Activated T-helper 1 cell treated with anti-CD3 and anti-CD28 coated beads, Interleukin-12 subunit alpha, Interleukin-12 subunit beta, Interleukin-2, Interleukin-4 antibody, amounts not matched to agents 30 ng/mL and 10 ng/mL and 1 ng/mL, durations not matched to agents 14 hours and 24 hours and 36 hours (primary cell): ENCODE measurements around the gene NTN3. TPM values are rescaled to one million over a fixed set of nuclear protein-coding genes. Genes with fewer than 3 reads are reported as not detected.

Experiments
- DNase-seq: peaks from one replicate; pipeline ENCODE4 v3.0.0; 2021; ENCODE audit warnings: low spot score
- H3K27ac Mint-ChIP-seq: one replicate; pipeline ENCODE4 v1.8.0; 2021; ENCODE audit warnings: mild to moderate bottlenecking, mixed read lengths
- H3K27me3 Mint-ChIP-seq: one replicate; pipeline ENCODE4 v1.8.0; 2022; ENCODE audit warnings: mild to moderate bottlenecking, moderate library complexity, mixed read lengths; ENCODE audit not compliant: insufficient read depth
- H3K36me3 Mint-ChIP-seq: one replicate; pipeline ENCODE4 v1.8.0; 2021; ENCODE audit warnings: low read depth, mixed read lengths
- H3K4me1 Mint-ChIP-seq: one replicate; pipeline ENCODE4 v1.8.0; 2021; ENCODE audit warnings: low read depth, mixed read lengths
- H3K4me3 Mint-ChIP-seq: one replicate; pipeline ENCODE4 v1.8.0; 2021; ENCODE audit warnings: mild to moderate bottlenecking, moderate library complexity, mixed read lengths
- H3K9me3 Mint-ChIP-seq: one replicate; pipeline ENCODE4 v1.8.0; 2021; ENCODE audit warnings: mixed read lengths
- intact Hi-C: fragments of 100-400 bp; cut with micrococcal nuclease; formaldehyde crosslinking; loops from one replicate; pipeline ENCODE4 v1.15.1; 2024
- total RNA-seq: library from RNA; stranded (reverse); gene quantifications from 2 replicates; pipeline ENCODE4 v1.2.3, GENCODE V29; 2022

The NTN3 gene
- total RNA-seq, 1 donor from 2014 or later: not detected

GRCh38 chr16:2462031-2462866, 8.8 kb upstream of the NTN3 start:
- intact Hi-C loops: no loop called here
- Mint-ChIP-seq H3K27me3 (peaks cover 10% of the 10 kb centered on the region), H3K36me3 (peaks cover 4% of the 10 kb centered on the region), H3K9me3 (no peaks in the 10 kb centered on the region), H3K4me3 (no peak overlapping the region), H3K27ac (no peak overlapping the region), H3K4me1 (peaks cover 7% of the 10 kb centered on the region)
- no peak for DNase-seq

GRCh38 chr16:2464333-2464732, 6.8 kb upstream of the NTN3 start:
- DNase-seq: no peak
- Mint-ChIP-seq H3K36me3 (peaks cover 1% of the 10 kb centered on the region), H3K4me3 (no peak overlapping the region), H3K9me3 (no peaks in the 10 kb centered on the region), H3K4me1 (peaks cover 5% of the 10 kb centered on the region), H3K27me3 (peaks cover 14% of the 10 kb centered on the region), H3K27ac (no peak overlapping the region)
- intact Hi-C loops: no loop called here

GRCh38 chr16:2465653-2466415, 5.3 kb upstream of the NTN3 start:
- H3K4me1 Mint-ChIP-seq: no peaks in the 10 kb centered on the region
- H3K4me3 Mint-ChIP-seq: no peak overlapping the region
- no peak for DNase-seq
- no peaks in the 10 kb centered on the region for H3K36me3 Mint-ChIP-seq
- intact Hi-C loops: no loop called here
- no peak overlapping the region for H3K27ac Mint-ChIP-seq
- H3K27me3 Mint-ChIP-seq: peaks cover 25% of the 10 kb centered on the region
- no peaks in the 10 kb centered on the region for H3K9me3 Mint-ChIP-seq

GRCh38 chr16:2466667-2467527, 4.2 kb upstream of the NTN3 start:
- DNase-seq: no peak
- Mint-ChIP-seq H3K4me3 (no peak overlapping the region), H3K27me3 (peaks cover 25% of the 10 kb centered on the region), H3K36me3 (no peaks in the 10 kb centered on the region), H3K4me1 (no peaks in the 10 kb centered on the region), H3K9me3 (no peaks in the 10 kb centered on the region), H3K27ac (peak overlapping the region; percentile 23)
- intact Hi-C loops: no loop called here

GRCh38 chr16:2467528-2468232, 3.4 kb upstream of the NTN3 start:
- DNase-seq: no peak
- Mint-ChIP-seq H3K4me1 (no peaks in the 10 kb centered on the region), H3K4me3 (no peak overlapping the region), H3K9me3 (no peaks in the 10 kb centered on the region), H3K27me3 (peaks cover 25% of the 10 kb centered on the region), H3K36me3 (no peaks in the 10 kb centered on the region), H3K27ac (no peak overlapping the region)
- intact Hi-C loops: no loop called here

- Mint-ChIP-seq H3K9me3 (no peaks in the 10 kb centered on the region), H3K36me3 (no peaks in the 10 kb centered on the region), H3K27ac (no peak overlapping the region), H3K27me3 (peaks cover 30% of the 10 kb centered on the region), H3K4me3 (no peak overlapping the region), H3K4me1 (peaks cover 3% of the 10 kb centered on the region)
- intact Hi-C loops: no loop called here
- no peak for DNase-seq
Observed at GRCh38 chr16:2468233-2468724, 2.8 kb upstream of the NTN3 start.

- Mint-ChIP-seq H3K27me3 (peaks cover 30% of the 10 kb centered on the region), H3K4me3 (no peak overlapping the region), H3K9me3 (no peaks in the 10 kb centered on the region)
Observed at GRCh38 chr16:2468725-2469398, 2.2 kb upstream of the NTN3 start.

GRCh38 chr16:2469399-2470233, 1.5 kb upstream of the NTN3 start:
- intact Hi-C loops: no loop called here
- H3K9me3 Mint-ChIP-seq: no peaks in the 10 kb centered on the region
- no peak overlapping the region for H3K27ac Mint-ChIP-seq
- no peak for DNase-seq
- H3K4me3 Mint-ChIP-seq: no peak overlapping the region
- H3K4me1 Mint-ChIP-seq: peaks cover 4% of the 10 kb centered on the region
- no peaks in the 10 kb centered on the region for H3K36me3 Mint-ChIP-seq
- H3K27me3 Mint-ChIP-seq: peaks cover 30% of the 10 kb centered on the region

More at GRCh38 chr16:2468725-2469398, 2.2 kb upstream of the NTN3 start:
- Mint-ChIP-seq H3K4me1 (peaks cover 4% of the 10 kb centered on the region), H3K36me3 (no peaks in the 10 kb centered on the region), H3K27ac (no peak overlapping the region)
- intact Hi-C loops: no loop called here
- DNase-seq: no peak

GRCh38 chr16:2470234-2470601, 879 bp upstream of the NTN3 start:
- intact Hi-C loops: no loop called here
- no peak overlapping the region for H3K4me3 Mint-ChIP-seq
- peaks cover 29% of the 10 kb centered on the region for H3K27me3 Mint-ChIP-seq
- DNase-seq: no peak
- H3K36me3 Mint-ChIP-seq: no peaks in the 10 kb centered on the region
- H3K9me3 Mint-ChIP-seq: no peaks in the 10 kb centered on the region
- H3K27ac Mint-ChIP-seq: no peak overlapping the region
- peaks cover 4% of the 10 kb centered on the region for H3K4me1 Mint-ChIP-seq

- intact Hi-C loops: no loop called here
- H3K4me3 Mint-ChIP-seq: no peak overlapping the region
Observed at GRCh38 chr16:2470603-2471015, 488 bp upstream of the NTN3 start.

More at GRCh38 chr16:2470603-2471015, 488 bp upstream of the NTN3 start:
- no peak overlapping the region for H3K27ac Mint-ChIP-seq
- no peaks in the 10 kb centered on the region for H3K9me3 Mint-ChIP-seq
- no peaks in the 10 kb centered on the region for H3K36me3 Mint-ChIP-seq
- peaks cover 28% of the 10 kb centered on the region for H3K27me3 Mint-ChIP-seq
- peaks cover 4% of the 10 kb centered on the region for H3K4me1 Mint-ChIP-seq
- no peak for DNase-seq
